HepG2 (cell line): ENCODE data around the gene AARSD1. TPM values are rescaled to one million over a fixed set of nuclear protein-coding genes. Genes with fewer than 3 reads are reported as not detected.

Experiments used
- ARNTL ChIP-seq: sonication (generic); formaldehyde crosslinking; IDR thresholded peaks from 2 replicates; pipeline ENCODE4 v1.4.0; 2020; ENCODE audit warnings: mild to moderate bottlenecking, missing genetic modification reagents
- CENPT ChIP-seq: sonication (generic); formaldehyde crosslinking; IDR thresholded peaks from 2 replicates; pipeline ENCODE4 v1.8.0; 2022; ENCODE audit warnings: low read depth, mild to moderate bottlenecking, moderate library complexity, missing genetic modification reagents
- ETV6 ChIP-seq: sonication (generic); formaldehyde crosslinking; conservative IDR thresholded peaks from 2 replicates; pipeline ENCODE4 v1.4.0; 2020; ENCODE audit warnings: missing genetic modification reagents
- GZF1 ChIP-seq: sonication (generic); formaldehyde crosslinking; IDR thresholded peaks from 2 replicates; pipeline ENCODE4 v1.5.1; 2020; ENCODE audit warnings: mild to moderate bottlenecking, missing genetic modification reagents
- HDAC1 ChIP-seq: sonication (generic); formaldehyde crosslinking; IDR thresholded peaks from 2 replicates; pipeline ENCODE4 v1.5.1; 2020; ENCODE audit warnings: mild to moderate bottlenecking, missing genetic modification reagents
- HNF4A ChIP-seq: sonication (generic); formaldehyde crosslinking; IDR thresholded peaks from 2 replicates; pipeline ENCODE4 v1.4.0; 2020; ENCODE audit warnings: missing genetic modification reagents
- HNF4G ChIP-seq, 2 experiments: sonication (generic) in 1 of 2; formaldehyde crosslinking in 1 of 2; IDR thresholded peaks; 2 replicates each; pipeline versions ENCODE4 v1.4.0 to v1.6.1; 2011 to 2020; ENCODE audit warnings: borderline replicate concordance in 2 of 2, low read depth in 2 of 2, mild to moderate bottlenecking in 2 of 2, low read length in 1 of 2, missing genetic modification reagents in 1 of 2, moderate library complexity in 1 of 2
- MXI1 ChIP-seq: IDR thresholded peaks from 3 replicates; pipeline ENCODE4 v1.6.1; 2012; ENCODE audit warnings: low read depth, low read length, inconsistent platforms, borderline replicate concordance
- NFIC ChIP-seq: IDR thresholded peaks from 2 replicates; pipeline ENCODE4 v1.6.1; 2012; ENCODE audit warnings: mild to moderate bottlenecking, low read length, inconsistent platforms
- NFYC ChIP-seq: IDR thresholded peaks from 2 replicates; pipeline ENCODE4 v1.6.1; 2016; ENCODE audit warnings: missing genetic modification reagents, missing compliant biosample characterization
- RXRB ChIP-seq: IDR thresholded peaks from 2 replicates; pipeline ENCODE4 v1.6.1; 2016; ENCODE audit warnings: borderline replicate concordance, missing genetic modification reagents, missing compliant biosample characterization
- SIX1 ChIP-seq: sonication (generic); formaldehyde crosslinking; IDR thresholded peaks from 2 replicates; pipeline ENCODE4 v1.4.0; 2020; ENCODE audit warnings: missing genetic modification reagents, borderline replicate concordance
- SMC3 ChIP-seq: IDR thresholded peaks from 2 replicates; pipeline ENCODE4 v1.6.1; 2011; ENCODE audit warnings: low read length, improper control_type of control experiment
- SNAPC2 ChIP-seq: sonication (generic); formaldehyde crosslinking; IDR thresholded peaks from 2 replicates; pipeline ENCODE4 v1.8.1; 2022; ENCODE audit warnings: mild to moderate bottlenecking, missing genetic modification reagents
- SP1 ChIP-seq, 2 experiments: fragments of 450-650 bp in 1 of 2; sonication (generic) in 1 of 2; formaldehyde crosslinking in 1 of 2; IDR thresholded peaks; 2 replicates each; pipeline versions ENCODE4 v1.4.0 to v1.6.1; 2016 to 2020; ENCODE audit warnings: missing genetic modification reagents in 1 of 2
- XRCC5 ChIP-seq: fragments of 200-400 bp; formaldehyde crosslinking; optimal IDR thresholded peaks from 2 replicates; pipeline ENCODE3; 2017; ENCODE audit warnings: mild to moderate bottlenecking, low read length
- ZBTB1 ChIP-seq: sonication (generic); formaldehyde crosslinking; IDR thresholded peaks from 2 replicates; pipeline ENCODE4 v1.4.0; 2020; ENCODE audit warnings: missing genetic modification reagents, borderline replicate concordance
- ZNF264 ChIP-seq: sonication (generic); formaldehyde crosslinking; IDR thresholded peaks from 2 replicates; pipeline ENCODE4 v1.4.0; 2020; ENCODE audit warnings: missing genetic modification reagents
- ZNF674 ChIP-seq: sonication (generic); formaldehyde crosslinking; IDR thresholded peaks from 2 replicates; pipeline ENCODE4 v1.5.0; 2020; ENCODE audit warnings: low read depth, mild to moderate bottlenecking, missing genetic modification reagents
- polyA plus RNA-seq, 8 experiments: library from polyadenylated mRNA; depleted of rRNA in 3 of 8; stranded (reverse) in 7 of 8; unstranded in 1 of 8; fragments of >200 nt; fragmentation: Illumina TruSeq in 4 of 8; extraction: Trizol in 4 of 8; gene quantifications; 2 replicates each; pipeline versions ENCODE4 v1.2.1 to v1.2.3, GENCODE V29; 2011 to 2016; ENCODE audit warnings: low read depth in 4 of 8, missing spikeins in 1 of 8, mixed read lengths in 1 of 8; ENCODE audit not compliant: insufficient read depth in 1 of 8
- total RNA-seq, 5 experiments: library from RNA; depleted of rRNA; stranded (reverse); fragments of >200 nt; fragmentation: Illumina TruSeq; extraction: Trizol; gene quantifications; 2 replicates each; pipeline ENCODE4 v1.2.3, GENCODE V29; 2016; ENCODE audit warnings: low read depth in 1 of 5
- TF ChIP-seq, protein P1 (sequence below): sonication (generic); formaldehyde crosslinking; IDR thresholded peaks from 2 replicates; pipeline ENCODE4 v1.8.0; 2022; ENCODE audit warnings: missing genetic modification reagents, mild to moderate bottlenecking, moderate library complexity, borderline replicate concordance
- TF ChIP-seq, protein P2 (sequence below): sonication (generic); formaldehyde crosslinking; IDR thresholded peaks from 2 replicates; pipeline ENCODE4 v1.4.0; 2020; ENCODE audit warnings: mild to moderate bottlenecking, missing genetic modification reagents
- TF ChIP-seq, protein P3 (sequence below): IDR thresholded peaks from 2 replicates; pipeline ENCODE4 v1.6.1; 2016
- TF ChIP-seq, protein P4 (sequence below): sonication (generic); formaldehyde crosslinking; IDR thresholded peaks from 2 replicates; pipeline ENCODE4 v1.8.1; 2023; ENCODE audit warnings: mild to moderate bottlenecking, moderate library complexity, missing genetic modification reagents

Gene AARSD1
- total and polyA plus RNA-seq, 2 of the 13 experiments (the other 11 are each of a cell fraction or from before 2014, with no cell fraction given), result 24.7 to 29.3 TPM

DNA sequence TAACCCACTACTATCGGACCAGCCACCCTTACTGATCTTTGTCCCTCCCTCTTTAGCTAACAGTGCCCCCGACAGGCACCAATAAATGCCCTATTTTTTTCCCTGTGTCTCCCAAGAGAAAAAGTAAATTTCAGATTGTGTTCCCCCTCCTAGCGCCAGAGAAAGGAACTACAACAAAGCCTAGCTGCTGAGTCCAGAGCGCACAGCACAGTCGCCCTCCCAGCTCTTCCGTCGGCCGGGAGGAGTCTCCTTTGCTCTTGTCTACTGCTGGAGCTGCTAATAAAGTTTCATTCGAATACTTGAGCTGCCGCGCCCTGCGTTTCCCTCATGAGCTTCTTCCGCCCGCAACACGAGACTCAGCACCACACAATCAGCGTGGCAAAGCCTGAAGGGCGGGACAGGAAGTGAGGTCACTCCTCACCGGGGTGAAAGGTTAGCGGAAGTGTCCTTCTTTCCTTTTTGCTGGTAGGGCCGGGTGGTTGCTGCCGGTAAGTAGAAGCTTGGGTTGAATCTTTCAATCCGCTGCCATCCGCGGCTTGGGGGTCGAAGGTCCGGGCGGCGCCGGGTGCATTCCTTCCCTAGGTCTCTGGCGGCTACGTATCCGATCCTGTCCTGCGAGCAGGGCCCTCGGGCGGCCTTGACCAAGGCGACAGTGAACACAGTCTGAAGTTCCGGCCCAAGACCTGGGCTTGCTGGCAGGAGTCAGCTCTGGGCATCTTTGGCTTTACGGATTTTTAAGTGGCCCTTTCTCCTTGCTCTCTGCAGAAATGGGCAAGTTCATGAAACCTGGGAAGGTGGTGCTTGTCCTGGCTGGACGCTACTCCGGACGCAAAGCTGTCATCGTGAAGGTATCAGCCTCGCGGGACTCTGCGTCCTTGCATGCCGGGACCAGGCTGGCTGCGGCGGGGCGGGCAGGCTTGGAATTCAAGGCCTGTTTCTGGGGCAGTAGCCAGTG lies 34.0 kb upstream of the AARSD1 start, which contains the start of gene RPL27 (continued):
- TF ChIP-seq, protein P1, sequence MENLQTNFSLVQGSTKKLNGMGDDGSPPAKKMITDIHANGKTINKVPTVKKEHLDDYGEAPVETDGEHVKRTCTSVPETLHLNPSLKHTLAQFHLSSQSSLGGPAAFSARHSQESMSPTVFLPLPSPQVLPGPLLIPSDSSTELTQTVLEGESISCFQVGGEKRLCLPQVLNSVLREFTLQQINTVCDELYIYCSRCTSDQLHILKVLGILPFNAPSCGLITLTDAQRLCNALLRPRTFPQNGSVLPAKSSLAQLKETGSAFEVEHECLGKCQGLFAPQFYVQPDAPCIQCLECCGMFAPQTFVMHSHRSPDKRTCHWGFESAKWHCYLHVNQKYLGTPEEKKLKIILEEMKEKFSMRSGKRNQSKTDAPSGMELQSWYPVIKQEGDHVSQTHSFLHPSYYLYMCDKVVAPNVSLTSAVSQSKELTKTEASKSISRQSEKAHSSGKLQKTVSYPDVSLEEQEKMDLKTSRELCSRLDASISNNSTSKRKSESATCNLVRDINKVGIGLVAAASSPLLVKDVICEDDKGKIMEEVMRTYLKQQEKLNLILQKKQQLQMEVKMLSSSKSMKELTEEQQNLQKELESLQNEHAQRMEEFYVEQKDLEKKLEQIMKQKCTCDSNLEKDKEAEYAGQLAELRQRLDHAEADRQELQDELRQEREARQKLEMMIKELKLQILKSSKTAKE (CRISPR knock-in tag), result peak; percentile 19; the same call in 1 of the 2 replicates
- TF ChIP-seq HNF4A (CRISPR knock-in tag), result peak; percentile 78
- TF ChIP-seq, protein P2, sequence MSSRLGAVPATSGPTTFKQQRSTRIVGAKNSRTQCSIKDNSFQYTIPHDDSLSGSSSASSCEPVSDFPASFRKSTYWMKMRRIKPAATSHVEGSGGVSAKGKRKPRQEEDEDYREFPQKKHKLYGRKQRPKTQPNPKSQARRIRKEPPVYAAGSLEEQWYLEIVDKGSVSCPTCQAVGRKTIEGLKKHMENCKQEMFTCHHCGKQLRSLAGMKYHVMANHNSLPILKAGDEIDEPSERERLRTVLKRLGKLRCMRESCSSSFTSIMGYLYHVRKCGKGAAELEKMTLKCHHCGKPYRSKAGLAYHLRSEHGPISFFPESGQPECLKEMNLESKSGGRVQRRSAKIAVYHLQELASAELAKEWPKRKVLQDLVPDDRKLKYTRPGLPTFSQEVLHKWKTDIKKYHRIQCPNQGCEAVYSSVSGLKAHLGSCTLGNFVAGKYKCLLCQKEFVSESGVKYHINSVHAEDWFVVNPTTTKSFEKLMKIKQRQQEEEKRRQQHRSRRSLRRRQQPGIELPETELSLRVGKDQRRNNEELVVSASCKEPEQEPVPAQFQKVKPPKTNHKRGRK (CRISPR knock-in tag), result no peak
- TF ChIP-seq ZNF264, result peak; percentile 96
- TF ChIP-seq, protein P3, sequence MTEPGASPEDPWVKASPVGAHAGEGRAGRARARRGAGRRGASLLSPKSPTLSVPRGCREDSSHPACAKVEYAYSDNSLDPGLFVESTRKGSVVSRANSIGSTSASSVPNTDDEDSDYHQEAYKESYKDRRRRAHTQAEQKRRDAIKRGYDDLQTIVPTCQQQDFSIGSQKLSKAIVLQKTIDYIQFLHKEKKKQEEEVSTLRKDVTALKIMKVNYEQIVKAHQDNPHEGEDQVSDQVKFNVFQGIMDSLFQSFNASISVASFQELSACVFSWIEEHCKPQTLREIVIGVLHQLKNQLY, result peak; percentile 86
- peak; percentile 83 for TF ChIP-seq NFIC
- TF ChIP-seq ZBTB1 (CRISPR knock-in tag), result no peak
- peak; percentile 91 for TF ChIP-seq ETV6 (CRISPR knock-in tag)
- peak; percentile 96; the same call in 1 of the 2 replicates for TF ChIP-seq SNAPC2 (CRISPR knock-in tag)
- TF ChIP-seq SP1 (IDR thresholded peaks at IDR 0.05), result no peak
- TF ChIP-seq SP1 (CRISPR knock-in tag; IDR thresholded peaks at IDR 0.05), result peak; percentile 98
- TF ChIP-seq GZF1 (CRISPR knock-in tag), result peak; percentile 93
- peak; percentile 97; the same call in 2 of the 3 replicates for TF ChIP-seq MXI1
- TF ChIP-seq CENPT (CRISPR knock-in tag), result peak; percentile 91
- TF ChIP-seq HNF4G (IDR thresholded peaks at IDR 0.05; ENCODE audit: borderline replicate concordance, low read depth, low read length), result peak; percentile 35; the same call in 1 of the 2 replicates
- TF ChIP-seq HNF4G (CRISPR knock-in tag; IDR thresholded peaks at IDR 0.05; ENCODE audit: borderline replicate concordance, low read depth), result peak; percentile 86
- TF ChIP-seq, protein P4, sequence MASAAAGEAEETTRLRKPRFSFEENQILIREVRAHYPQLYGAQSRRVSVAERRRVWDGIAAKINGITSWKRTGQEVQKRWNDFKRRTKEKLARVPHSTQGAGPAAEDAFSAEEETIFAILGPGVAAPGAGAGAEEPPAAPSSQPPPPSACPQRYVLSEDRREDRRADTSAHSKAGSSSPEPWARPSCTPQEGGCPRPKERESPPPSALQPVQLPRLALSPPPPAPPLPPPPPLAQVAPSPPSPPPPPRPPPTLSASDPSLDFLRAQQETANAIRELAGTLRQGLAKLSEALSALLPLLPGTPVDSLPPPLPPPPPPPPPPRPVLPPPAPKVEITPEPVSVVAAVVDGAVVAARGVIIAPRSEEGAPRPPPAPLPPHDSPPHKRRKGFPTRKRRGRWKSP, result peak; percentile 95
- TF ChIP-seq RXRB (CRISPR knock-in tag), result peak; percentile 97
- peak; percentile 93 for TF ChIP-seq SIX1 (CRISPR knock-in tag)
- TF ChIP-seq XRCC5, result peak; percentile 99
- TF ChIP-seq HDAC1 (CRISPR knock-in tag), result peak; percentile 97
- TF ChIP-seq SMC3, result peak; percentile 87
- peak; percentile 94; the same call in 1 of the 2 replicates for TF ChIP-seq ZNF674 (CRISPR knock-in tag)
- peak; percentile 88 for TF ChIP-seq NFYC (CRISPR knock-in tag)
- TF ChIP-seq ARNTL (CRISPR knock-in tag), result peak; percentile 97
